ENCODE measurements around the gene SLC15A4.

SLC15A4 gene

DNA sequence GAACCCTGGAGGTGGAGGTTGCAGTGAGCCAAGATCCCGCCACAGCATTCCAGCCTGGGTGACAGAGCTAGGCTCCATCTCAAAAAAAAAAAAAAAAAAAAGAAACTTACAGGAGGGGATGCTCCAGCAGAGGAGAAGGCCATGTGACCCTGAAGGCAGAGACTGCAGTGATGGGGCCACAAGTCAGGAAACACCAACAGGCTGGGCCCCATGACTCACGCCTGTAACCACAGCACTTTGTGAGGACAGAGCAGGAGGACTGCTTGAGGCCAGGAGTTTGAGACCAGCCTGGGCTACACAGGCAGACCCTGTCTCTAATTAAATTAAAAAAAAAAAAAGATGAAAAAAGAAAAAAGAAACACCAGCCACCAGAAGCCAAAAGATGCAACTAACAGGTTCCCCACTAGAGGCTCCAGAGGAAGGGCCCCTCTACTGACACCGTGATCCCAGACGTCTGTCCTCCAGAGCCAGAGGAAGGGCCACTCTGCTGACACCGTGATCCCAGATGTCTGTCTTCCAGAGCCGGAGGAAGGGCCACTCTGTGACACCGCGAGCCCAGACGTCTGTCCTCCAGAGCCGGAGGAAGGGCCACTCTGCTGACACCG, 20.4 kb upstream of the SLC15A4 start:
- no peak for DNase-seq

DNA sequence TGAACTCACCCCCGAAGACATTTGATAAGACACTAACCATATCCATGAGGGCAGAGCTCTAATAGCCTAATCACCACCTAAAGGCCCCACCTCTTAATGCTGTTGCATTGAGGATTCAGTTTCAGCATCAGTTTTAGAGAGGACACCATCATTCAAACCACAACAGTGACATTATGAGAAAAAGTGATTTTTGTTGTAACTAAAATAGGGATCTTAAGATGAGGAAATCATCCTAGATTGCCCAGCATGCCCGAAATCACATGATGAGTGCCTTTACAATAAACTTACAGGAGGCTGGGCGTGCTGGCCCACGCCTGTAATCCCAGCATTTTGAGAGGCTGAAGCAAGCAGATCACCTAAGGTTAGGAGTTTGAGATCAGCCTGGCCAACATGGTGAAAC, 19.8 kb upstream of the SLC15A4 start:
- no peak for DNase-seq

- DNase-seq = no peak
Measured at GRCh38 chr12:128842579-128842978, 18.8 kb upstream of the SLC15A4 start.

DNA sequence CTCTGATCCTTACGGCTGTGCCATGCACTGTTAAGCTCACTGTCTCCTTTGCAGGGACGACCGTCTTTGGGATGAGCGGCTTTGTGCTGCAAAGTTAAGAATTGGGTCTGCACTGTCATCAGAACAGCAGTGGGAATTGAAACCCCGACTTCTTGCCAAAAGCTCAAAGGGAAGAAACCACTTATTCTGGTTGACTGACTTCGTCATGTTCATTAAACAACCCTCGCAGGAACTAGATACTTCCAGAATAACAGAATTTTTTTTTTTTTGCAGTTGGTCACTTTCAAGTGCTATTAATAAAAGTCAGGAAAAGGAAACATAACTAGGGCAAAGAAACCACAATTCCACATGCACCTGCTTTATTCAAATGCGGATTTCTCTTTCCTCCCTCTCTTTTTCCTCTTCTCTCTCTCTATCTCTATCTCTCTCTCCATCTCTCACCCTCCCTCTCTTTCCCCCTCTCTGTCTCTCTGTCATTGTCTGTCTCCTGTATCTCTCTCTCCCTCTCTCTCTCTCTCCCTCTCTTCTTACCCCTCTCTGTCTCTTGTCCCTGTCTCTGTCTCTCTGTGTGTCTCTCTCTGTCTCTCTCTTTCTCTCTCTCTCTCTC, 17.2 kb upstream of the SLC15A4 start:
- DNase-seq = no peak

- peak in 1 of 14 donors; percentile 6 for DNase-seq
Measured at GRCh38 chr12:128839885-128840284, 16.1 kb upstream of the SLC15A4 start.

GRCh38 chr12:128833418-128833817, 9.7 kb upstream of the SLC15A4 start:
- DNase-seq = no peak

DNA sequence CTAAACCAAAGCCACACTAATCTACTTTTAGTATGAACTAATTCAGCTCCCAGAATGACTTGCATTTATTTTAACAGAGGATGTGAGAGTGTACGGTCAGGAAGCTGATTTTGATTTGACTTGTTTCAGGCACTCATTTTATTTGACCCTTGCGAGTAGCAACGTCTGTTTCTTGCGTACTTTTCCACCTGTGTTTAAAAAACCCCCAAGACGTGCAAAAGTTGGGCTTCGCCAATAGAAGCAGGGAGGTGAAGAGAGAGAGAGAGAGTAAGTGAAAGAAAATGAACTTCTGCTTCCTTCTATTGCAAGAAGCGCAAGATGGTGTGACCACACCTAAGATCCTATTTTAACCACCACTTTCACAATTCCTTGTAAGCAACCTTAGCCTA, 6.7 kb upstream of the SLC15A4 start:
- DNase-seq = no peak

- peak in 2 of 14 donors; percentile 24 to 33 for DNase-seq
Measured at GRCh38 chr12:128829861-128830504, 6.2 kb upstream of the SLC15A4 start.

DNA sequence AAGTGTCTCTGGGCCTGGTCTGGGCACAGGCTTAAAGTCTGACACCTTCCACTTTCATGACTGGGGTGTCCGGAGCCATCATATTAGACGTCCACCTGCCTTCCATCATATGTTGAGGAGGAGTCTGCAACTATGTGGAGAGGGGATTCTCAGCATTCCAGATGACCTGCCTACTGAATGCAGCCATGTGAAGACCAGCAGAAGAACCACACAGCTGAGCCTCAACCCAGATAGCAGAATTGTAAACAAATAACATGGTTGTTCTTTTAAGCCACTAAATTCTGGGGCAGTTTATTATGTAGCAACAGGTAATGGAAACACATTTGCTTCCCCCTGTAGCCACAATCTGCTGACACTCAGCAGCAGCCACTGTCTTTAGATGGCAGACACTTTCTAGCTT, 4.0 kb upstream of the SLC15A4 start:
- no peak for DNase-seq

GRCh38 chr12:128825835-128826234, 2.1 kb upstream of the SLC15A4 start:
- no peak for DNase-seq

DNA sequence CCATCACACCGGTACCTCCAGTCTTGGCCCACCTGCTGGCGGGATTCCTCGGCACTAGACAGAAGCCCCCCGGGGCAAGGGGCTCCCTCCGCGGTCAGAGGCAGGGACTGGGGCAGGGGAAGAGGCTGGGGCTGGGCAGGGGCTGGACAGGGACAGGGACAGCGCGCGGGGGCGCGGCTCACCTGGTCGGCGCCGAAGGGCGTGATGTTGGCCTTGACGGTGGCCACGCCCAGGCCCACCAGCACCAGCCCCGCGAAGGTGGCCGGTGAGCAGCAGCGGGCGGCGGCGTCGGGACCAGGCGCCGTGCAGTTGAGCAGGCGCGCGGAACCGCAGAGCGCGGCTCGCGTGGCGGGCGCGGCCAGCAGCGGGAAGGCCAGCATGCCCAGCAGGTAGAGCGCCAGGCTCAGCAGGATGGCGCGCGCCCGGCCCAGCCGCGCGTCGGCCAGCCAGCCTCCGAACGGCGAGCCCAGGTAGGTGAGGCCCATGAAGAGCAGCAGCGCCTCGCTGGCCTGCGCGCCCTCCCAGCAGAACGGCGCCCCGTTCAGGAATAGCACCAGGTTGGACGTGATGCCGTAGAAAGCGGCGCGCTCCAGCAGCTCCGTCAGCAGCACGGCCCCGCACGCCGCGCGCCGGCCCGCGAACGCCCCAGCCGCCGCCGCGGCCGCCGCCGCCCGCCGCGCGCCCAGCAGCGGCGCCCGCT, 392 bp downstream of the SLC15A4 start:
- DNase-seq = no peak

GRCh38 chr12:128820723-128821432, 2.9 kb downstream of the SLC15A4 start:
- peak in 9 of 14 donors; percentile 17 to 60 (median 48) for DNase-seq

DNA sequence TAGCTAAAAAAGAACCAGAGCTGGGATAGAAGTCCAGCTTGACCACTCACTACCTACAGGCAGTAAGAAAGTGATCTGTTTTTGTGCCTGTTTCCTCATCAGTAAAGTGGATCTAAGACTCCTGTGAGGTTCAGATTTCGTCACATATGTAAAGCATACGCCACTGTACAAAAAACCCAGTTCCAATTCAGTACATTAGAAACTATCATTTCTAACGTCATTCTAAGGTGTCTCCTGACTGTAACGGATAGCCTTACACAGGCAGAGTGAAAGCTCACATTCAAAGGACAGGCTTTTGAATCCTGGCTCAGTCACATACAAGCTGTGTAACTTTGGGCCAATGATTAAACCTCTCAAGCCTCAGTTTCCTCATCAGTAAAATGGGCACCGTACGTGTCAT, 3.5 kb downstream of the SLC15A4 start:
- DNase-seq = no peak

DNA sequence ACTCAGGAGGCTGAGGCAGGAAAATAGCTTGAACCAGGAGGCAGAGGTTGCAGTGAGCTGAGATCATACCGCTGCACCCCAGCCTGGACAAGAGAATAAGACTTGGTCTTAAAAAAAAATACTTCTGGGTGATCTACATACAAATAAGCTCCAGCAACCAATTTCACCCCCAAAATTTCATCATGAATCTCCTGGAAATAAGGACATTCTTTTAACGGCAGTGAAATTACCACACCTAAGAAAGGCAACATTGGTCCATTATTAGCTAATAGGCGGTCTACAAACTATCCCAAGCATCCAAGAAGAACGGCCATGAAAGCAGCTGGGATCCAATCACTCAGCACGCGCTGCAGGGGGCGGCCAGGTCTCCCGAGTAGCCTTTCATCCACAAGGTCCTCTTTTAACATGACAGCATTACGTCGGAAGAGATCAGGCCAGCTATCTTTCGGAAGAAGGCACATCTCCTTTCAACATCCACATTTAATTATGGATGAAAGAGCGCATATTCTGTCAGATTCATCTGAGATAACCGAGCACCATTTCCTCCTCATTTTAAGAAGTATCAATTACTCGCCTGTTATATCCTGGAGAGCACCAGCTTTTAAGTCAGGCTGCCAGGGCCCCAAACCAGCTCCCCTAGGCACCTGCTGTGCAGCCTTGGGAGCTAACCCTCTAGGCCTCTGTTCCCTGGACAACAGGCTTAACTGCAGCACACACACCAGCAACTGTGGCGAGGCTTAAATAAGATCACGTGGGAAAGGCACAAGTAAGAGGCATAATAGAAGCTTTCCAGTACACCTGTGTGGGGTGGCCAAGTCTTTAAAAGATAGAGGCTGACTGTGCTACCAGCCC, 4.2 kb downstream of the SLC15A4 start:
- DNase-seq = no peak

DNA sequence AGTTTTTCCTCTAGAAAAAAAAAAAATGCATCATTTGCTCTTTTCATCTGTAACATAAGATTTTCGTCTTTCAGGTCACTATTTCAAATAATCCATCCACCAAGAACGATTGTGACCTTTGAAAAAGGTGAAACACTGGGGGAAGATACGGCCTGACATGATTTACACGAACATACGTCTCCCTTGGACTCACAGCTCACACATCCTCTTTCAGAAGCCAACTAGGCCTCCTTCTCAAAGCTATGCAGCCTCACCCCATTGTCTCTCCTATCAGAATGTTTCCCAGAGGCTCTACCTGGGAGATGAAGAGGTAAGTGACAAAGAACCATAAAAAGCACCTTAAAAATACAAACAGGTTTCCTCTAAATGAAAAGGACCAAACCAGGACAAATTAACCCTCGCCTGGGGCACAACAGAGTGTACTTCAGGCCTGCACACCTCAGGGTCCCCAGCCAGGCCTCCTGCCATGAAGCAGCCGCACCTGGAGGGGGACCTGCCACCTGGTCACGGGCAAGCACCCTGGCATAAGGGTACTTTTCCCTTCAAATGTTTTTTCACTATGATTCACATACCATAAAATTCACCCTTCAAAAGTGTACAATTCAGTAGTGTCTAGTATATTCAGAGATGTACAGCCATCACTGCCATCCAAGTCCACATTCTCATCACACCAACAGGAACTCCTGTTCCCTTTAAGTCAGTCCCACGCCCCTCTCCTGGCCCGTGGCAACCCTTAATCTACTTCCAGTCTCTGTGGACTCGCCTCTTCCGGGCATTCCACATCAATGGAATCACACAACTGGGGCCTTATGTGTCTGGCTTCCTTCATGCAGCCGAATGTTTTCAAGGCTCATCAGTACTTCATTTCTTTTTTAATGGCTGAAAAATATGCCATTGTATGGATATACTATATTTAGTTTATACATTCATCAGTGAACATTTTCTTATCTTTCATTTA, 5.4 kb downstream of the SLC15A4 start:
- peak in 1 of 14 donors; percentile 68 for DNase-seq

DNA sequence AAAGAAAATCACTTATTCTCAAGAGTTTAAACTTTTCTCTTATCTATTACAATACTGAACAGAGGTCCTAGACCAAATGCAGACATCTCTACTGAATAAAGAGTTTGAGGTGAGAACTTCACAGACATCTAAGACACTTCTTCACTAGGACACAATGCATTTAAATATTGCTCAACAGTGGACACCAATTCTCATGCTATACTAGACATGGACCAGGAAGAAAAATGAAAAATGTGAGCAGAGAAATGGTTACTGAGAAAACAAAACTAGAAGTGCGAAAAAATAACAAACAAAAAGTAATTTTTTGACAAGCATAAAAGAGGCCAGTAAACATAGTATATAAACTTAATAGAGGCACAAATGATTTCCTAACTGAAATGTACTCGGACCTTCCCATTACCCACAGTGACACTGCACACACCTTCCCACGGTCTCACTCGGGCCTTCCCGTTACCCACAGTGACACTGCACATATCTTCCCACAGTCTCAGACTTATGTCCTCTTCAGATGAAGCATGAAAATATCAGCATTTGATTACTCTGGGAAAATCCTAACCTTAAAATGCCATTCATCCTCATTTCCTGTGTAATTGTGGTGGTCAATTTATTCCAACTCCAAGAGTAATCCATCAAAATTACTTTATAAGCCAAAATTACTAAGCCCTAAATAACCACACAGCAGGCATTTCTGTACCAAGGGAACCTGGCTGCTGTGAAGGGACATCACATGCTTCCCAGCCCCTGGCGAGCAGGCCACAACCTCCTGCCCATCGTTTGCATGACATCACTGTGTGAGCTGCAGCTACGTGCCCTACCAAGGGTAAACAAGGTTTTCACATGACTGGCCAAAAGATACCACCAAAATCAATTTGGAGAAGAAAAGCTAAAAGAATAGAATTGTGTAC, 6.4 kb downstream of the SLC15A4 start:
- DNase-seq = peak in 8 of 14 donors; percentile 28 to 78 (median 51)

GRCh38 chr12:128816643-128816920, 7.2 kb downstream of the SLC15A4 start:
- DNase-seq = no peak

DNA sequence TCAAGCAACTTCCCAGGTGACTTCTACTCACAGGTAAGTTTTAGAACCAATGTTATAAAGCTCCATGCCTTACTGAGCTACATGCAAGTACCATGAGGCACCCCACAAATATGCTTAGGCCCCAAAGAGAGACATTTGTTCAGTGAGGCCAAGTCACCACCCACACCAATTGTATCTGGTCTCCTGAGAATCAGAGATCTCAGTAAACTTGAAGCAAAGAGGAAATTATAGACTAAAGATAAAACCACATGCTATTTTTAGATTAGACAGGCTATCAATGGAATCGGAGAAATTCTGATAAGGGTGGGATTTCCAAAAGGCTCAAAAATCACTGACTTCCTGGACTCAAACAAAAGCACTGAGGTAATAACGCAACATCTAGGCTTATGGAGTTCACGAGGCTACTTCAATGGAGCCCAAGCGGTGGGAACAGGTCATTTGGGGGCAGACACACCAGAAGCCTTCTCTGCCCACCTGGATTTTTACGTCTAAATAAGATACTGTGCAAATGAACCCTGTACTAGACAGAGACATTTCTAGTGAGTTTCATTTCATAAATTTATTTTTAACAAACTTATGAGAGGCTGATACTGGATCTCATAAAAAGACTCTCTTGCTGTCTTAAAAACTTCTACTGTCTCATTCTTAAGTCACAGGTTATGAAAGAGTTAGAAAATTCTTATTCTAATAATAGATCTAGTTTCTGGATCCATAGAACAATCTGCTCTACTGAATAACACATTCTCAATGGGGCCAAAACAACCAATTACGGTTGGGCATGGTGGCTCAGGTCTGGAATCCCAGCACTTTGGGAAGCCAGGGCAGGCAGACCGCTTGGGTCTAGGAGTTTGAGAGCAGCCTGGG, 7.7 kb downstream of the SLC15A4 start:
- no peak for DNase-seq

Measured in C1 segment of cervical spinal cord (tissue), 14 donors.